Esophagus squamous epithelium (tissue), 5 donors: Measurements from ENCODE around the gene DENND1C. TPM values are rescaled to one million over a fixed set of nuclear protein-coding genes. Genes with fewer than 3 reads are reported as not detected.

ENCODE experiments used
- DNase-seq: peaks from one replicate; lab custom pipeline; 2025; lab: John Stamatoyannopoulos, UW
- H3K27ac ChIP-seq, 4 donors: fragments of 200-600 bp; sonication (generic); one replicate each; pipeline ENCODE4 v1.5.1; 2016 to 2019; ENCODE audit warnings: mild to moderate bottlenecking in 1 of 4
- H3K27me3 ChIP-seq, 4 donors: fragments of 200-600 bp; sonication (generic); 1 replicate in 3 of 4; 2 replicates in 1 of 4; pipeline versions ENCODE4 v1.5.1 to v1.6.0; 2017 to 2021; ENCODE audit warnings: antibody characterized with exemption in 1 of 4
- H3K36me3 ChIP-seq, 3 donors: fragments of 200-600 bp; sonication (generic); one replicate each; pipeline ENCODE4 v1.5.1; 2016 to 2019
- H3K4me1 ChIP-seq, 3 donors: fragments of 200-600 bp; sonication (generic); one replicate each; pipeline ENCODE4 v1.5.1; 2017 to 2019
- H3K4me3 ChIP-seq, 4 donors: fragments of 200-600 bp; sonication (generic); 1 replicate in 3 of 4; 2 replicates in 1 of 4; pipeline ENCODE4 v1.5.1; 2016 to 2019; ENCODE audit warnings: mild to moderate bottlenecking in 2 of 4, moderate library complexity in 1 of 4
- H3K9me3 ChIP-seq, 3 donors: fragments of 200-600 bp; sonication (generic); one replicate each; pipeline ENCODE4 v1.5.1; 2016 to 2019
- CTCF ChIP-seq, 6 experiments: fragments of 450-650 bp in 4 of 6; fragments of 200-600 bp in 2 of 6; sonication (generic) in 2 of 6; IDR thresholded peaks; one replicate each; pipeline ENCODE4 v1.5.1; 2016 to 2019; ENCODE audit warnings: antibody characterized with exemption in 6 of 6, mild to moderate bottlenecking in 4 of 6, moderate library complexity in 4 of 6
- POLR2A ChIP-seq, 4 donors: fragments of 450-650 bp; IDR thresholded peaks; one replicate each; pipeline ENCODE4 v1.6.1; 2017; ENCODE audit warnings: antibody characterized with exemption in 4 of 4, mild to moderate bottlenecking in 4 of 4, moderate library complexity in 3 of 4
- WGBS, 2 donors: methylation state at CpG; one replicate each; pipeline ENCODE4 v1.1.5; 2018; 5-methylcytosine and 5-hydroxymethylcytosine counted together
- intact Hi-C: fragments of 100-400 bp; cut with DNase I; formaldehyde crosslinking; loops from one replicate; pipeline ENCODE4 v1.15.0; 2022
- total RNA-seq, 4 donors: library from RNA; depleted of rRNA; stranded (reverse); fragments of >200 nt; gene quantifications; one replicate each; pipeline ENCODE4 v1.1.0, GENCODE V29; 2016
- donor health status: DM: yes; HTN: yes; CAD: no.

The DENND1C gene
- total RNA-seq, 4 donors from 2014 or later, result 0.62 to 4.2 (median 1.2) TPM

DNA sequence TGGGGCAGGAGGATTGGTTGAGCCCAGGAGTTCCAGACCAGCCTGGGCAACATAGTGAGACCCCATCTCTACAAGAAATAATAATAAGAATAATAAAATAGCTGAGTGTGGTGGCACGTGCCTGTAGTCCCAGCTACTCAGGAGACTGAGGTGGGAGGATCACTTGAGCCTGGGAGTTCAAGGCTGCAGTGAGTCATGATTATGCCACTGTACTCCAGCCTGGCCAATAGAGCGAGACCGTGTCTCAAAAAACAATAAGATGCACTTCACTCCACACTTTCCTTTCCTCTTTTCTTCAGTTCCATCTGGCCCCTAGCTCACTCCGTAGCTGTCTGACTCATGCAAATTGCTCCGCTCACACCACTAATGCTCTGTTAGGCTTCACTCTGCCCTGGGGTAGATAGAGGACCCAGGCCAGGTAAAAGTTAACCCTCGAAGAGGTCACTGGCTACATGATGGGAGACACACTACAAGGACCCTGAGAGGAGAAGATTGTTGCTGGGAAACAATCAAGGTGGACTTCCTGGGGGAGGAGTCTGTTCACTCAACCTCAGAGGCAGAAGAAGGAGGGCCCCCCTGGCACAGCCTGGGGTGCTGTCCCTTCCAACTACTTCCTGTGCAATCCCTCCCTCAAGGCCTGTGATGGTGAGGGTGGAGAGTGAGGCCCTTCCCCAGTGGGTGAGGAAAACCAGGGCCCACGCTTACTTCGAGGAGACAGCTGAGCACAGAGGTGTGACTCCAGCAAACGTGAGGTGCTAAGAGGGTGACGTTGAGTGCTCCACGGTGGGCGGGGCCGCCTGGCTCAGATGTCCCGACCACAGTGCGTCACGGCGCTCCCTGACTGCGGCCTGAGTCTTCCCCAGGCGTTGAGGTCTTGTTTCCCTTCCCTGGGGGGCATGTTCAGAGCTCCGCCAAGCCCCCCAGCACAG, 40.4 kb upstream of the DENND1C start:
- no peak overlapping the region for H3K4me3 ChIP-seq
- no peak for DNase-seq
- H3K4me1 ChIP-seq, result peaks cover 4 to 27% (median 18%) of the 10 kb centered on the region in 3 donors
- H3K9me3 ChIP-seq, result no peaks in the 10 kb centered on the region
- 54 to 58% methylated on average over 11 of the region's 20 CpGs for WGBS, 2 donors
- H3K27ac ChIP-seq, result no peak overlapping the region
- no peak for TF ChIP-seq POLR2A (IDR thresholded peaks at IDR 0.05)
- no peak for TF ChIP-seq CTCF (IDR thresholded peaks at IDR 0.05)
- intact Hi-C loops, result no loop called here
- H3K27me3 ChIP-seq, result peaks cover 0 to 7% (median 0%) of the 10 kb centered on the region in 4 donors
- H3K36me3 ChIP-seq, result no peaks in the 10 kb centered on the region

DNA sequence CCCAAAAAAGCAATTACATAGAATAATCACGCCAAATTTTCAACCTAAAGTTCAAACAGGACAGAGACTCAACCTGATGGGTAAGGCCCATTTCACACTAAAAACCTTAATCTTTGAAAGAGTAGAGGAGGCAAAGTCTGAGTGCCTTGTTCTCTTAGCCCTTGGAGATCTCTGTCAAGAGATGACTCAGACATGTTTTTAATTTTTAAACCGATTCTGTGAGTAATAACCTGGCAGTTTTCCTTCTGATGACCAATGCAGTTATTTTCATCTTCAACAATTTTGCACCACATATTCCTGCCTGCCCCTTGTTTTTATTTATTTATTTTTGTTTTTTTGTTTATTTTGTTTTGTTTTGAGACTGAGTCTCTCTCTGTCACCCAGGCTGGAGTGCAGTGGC, 37.7 kb upstream of the DENND1C start:
- Histone ChIP-seq H3K4me1 (peaks cover 4 to 39% (median 22%) of the 10 kb centered on the region in 3 donors), H3K27me3 (peaks cover 0 to 7% (median 0%) of the 10 kb centered on the region in 4 donors), H3K27ac (peak overlapping the region in 2 of 4 donors; percentile 31 to 34), H3K36me3 (no peaks in the 10 kb centered on the region), H3K4me3 (no peak overlapping the region), H3K9me3 (no peaks in the 10 kb centered on the region)
- 32 to 45% methylated on average over 2 of the region's 2 CpGs for WGBS, 2 donors
- no peak for DNase-seq
- intact Hi-C loops, result loop anchor here (5.0 kb wide), 2 partner anchors 113 to 343 kb away; no protein-coding TSS in a partner anchor
- no peak for TF ChIP-seq CTCF (IDR thresholded peaks at IDR 0.05)
- no peak for TF ChIP-seq POLR2A (IDR thresholded peaks at IDR 0.05)

GRCh38 chr19:6518145-6518911, 36.7 kb upstream of the DENND1C start:
- H3K9me3 ChIP-seq, result no peaks in the 10 kb centered on the region
- DNase-seq, result no peak
- H3K4me3 ChIP-seq, result no peak overlapping the region
- H3K27ac ChIP-seq, result peak overlapping the region in 2 of 4 donors; percentile 36 to 58
- H3K4me1 ChIP-seq, result peaks cover 4 to 39% (median 22%) of the 10 kb centered on the region in 3 donors
- TF ChIP-seq POLR2A (IDR thresholded peaks at IDR 0.05), result no peak
- no peak for TF ChIP-seq CTCF (IDR thresholded peaks at IDR 0.05)
- peaks cover 0 to 7% (median 0%) of the 10 kb centered on the region in 4 donors for H3K27me3 ChIP-seq
- intact Hi-C loops, result loop anchor here (5.0 kb wide), 2 partner anchors 114 to 344 kb away; no protein-coding TSS in a partner anchor
- H3K36me3 ChIP-seq, result no peaks in the 10 kb centered on the region
- WGBS, 2 donors, result 27 to 38% methylated on average over 13 to 14 of the region's 14 CpGs

DNA sequence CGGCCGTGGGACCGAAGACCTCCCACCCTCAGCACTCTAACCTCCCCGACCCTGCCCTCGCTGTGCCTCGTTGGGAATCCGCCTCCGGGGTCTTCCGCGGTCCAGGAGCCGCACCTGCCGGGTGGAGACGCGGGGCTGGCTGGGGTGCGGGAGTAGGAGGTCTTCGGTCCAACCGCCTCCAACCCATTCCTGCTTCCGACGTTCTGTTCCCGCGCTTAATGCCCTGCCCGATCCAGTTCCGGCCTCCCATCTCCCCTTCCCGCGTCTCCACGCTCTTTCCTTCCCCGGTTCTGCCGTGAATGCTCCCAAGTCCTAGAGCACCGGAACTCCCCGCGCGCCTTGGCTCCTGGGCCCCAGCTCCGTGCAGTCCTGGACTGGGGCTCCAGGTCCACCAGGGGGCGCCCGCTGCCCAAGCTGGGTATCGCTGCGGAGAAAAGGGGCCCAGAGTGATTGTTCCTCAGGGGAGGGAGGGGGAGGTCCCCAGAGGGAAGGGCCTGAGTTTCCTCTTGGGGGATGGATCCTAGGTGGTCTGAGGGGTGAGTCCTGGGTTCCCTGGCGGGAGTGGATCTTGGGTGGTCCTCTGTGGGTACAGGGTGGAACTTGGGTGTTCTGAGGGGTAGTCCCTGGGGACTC, 35.2 kb upstream of the DENND1C start:
- TF ChIP-seq CTCF (IDR thresholded peaks at IDR 0.05) (peak; percentile 92 to 99 (median 97)), POLR2A (IDR thresholded peaks at IDR 0.05) (no peak)

More for the DNA sequence above, 35.2 kb upstream of the DENND1C start:
- no peaks in the 10 kb centered on the region for H3K36me3 ChIP-seq
- H3K4me3 ChIP-seq, result peak overlapping the region; percentile 46 to 81 (median 74)
- 0% methylated on average over 9 to 21 of the region's 38 CpGs for WGBS, 2 donors
- no peak for DNase-seq
- intact Hi-C loops, result loop anchor here (5.0 kb wide), 2 partner anchors 116 to 346 kb away; no protein-coding TSS in a partner anchor
- no peaks in the 10 kb centered on the region for H3K9me3 ChIP-seq
- H3K27me3 ChIP-seq, result peaks cover 0 to 3% (median 0%) of the 10 kb centered on the region in 4 donors
- peaks cover 4 to 39% (median 22%) of the 10 kb centered on the region in 3 donors for H3K4me1 ChIP-seq
- H3K27ac ChIP-seq, result peak overlapping the region; percentile 77 to 89 (median 88)
